Urothelium cell line (cell line): ENCODE results near the gene IL17RA.

ENCODE experiments used
- DNase-seq: peaks from one replicate; pipeline ENCODE4 v3.0.0; 2011; ENCODE audit warnings: low spot score, mixed read lengths
- FAIRE-seq: peaks from 2 replicates; lab custom pipeline; 2011; peaks lifted over from hg19 to GRCh38; lab: Jason Lieb, UNC

The IL17RA gene

GRCh38 chr22:17105143-17106129 lies 20.6 kb downstream of the IL17RA start:
- FAIRE-seq, result no peak
- no peak for DNase-seq

GRCh38 chr22:17106161-17106784 lies 21.5 kb downstream of the IL17RA start:
- no peak for FAIRE-seq
- no peak for DNase-seq

- FAIRE-seq (no peak), DNase-seq (no peak)
Observed at GRCh38 chr22:17106785-17107546, 22.2 kb downstream of the IL17RA start.

GRCh38 chr22:17107547-17107810 lies 22.7 kb downstream of the IL17RA start:
- FAIRE-seq, result no peak
- no peak for DNase-seq

DNA sequence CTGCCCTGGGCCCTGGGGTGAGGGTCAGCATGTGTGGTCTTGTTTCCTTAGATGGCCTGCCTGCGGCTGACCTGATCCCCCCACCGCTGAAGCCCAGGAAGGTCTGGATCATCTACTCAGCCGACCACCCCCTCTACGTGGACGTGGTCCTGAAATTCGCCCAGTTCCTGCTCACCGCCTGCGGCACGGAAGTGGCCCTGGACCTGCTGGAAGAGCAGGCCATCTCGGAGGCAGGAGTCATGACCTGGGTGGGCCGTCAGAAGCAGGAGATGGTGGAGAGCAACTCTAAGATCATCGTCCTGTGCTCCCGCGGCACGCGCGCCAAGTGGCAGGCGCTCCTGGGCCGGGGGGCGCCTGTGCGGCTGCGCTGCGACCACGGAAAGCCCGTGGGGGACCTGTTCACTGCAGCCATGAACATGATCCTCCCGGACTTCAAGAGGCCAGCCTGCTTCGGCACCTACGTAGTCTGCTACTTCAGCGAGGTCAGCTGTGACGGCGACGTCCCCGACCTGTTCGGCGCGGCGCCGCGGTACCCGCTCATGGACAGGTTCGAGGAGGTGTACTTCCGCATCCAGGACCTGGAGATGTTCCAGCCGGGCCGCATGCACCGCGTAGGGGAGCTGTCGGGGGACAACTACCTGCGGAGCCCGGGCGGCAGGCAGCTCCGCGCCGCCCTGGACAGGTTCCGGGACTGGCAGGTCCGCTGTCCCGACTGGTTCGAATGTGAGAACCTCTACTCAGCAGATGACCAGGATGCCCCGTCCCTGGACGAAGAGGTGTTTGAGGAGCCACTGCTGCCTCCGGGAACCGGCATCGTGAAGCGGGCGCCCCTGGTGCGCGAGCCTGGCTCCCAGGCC lies 23.7 kb downstream of the IL17RA start:
- DNase-seq (no peak), FAIRE-seq (no peak)

DNA sequence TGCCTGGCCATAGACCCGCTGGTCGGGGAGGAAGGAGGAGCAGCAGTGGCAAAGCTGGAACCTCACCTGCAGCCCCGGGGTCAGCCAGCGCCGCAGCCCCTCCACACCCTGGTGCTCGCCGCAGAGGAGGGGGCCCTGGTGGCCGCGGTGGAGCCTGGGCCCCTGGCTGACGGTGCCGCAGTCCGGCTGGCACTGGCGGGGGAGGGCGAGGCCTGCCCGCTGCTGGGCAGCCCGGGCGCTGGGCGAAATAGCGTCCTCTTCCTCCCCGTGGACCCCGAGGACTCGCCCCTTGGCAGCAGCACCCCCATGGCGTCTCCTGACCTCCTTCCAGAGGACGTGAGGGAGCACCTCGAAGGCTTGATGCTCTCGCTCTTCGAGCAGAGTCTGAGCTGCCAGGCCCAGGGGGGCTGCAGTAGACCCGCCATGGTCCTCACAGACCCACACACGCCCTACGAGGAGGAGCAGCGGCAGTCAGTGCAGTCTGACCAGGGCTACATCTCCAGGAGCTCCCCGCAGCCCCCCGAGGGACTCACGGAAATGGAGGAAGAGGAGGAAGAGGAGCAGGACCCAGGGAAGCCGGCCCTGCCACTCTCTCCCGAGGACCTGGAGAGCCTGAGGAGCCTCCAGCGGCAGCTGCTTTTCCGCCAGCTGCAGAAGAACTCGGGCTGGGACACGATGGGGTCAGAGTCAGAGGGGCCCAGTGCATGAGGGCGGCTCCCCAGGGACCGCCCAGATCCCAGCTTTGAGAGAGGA lies 24.5 kb downstream of the IL17RA start:
- DNase-seq, result no peak
- no peak for FAIRE-seq

DNA sequence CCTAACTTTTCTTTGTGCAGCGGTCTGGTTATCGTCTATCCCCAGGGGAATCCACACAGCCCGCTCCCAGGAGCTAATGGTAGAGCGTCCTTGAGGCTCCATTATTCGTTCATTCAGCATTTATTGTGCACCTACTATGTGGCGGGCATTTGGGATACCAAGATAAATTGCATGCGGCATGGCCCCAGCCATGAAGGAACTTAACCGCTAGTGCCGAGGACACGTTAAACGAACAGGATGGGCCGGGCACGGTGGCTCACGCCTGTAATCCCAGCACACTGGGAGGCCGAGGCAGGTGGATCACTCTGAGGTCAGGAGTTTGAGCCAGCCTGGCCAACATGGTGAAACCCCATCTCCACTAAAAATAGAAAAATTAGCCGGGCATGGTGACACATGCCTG lies 25.2 kb downstream of the IL17RA start:
- no peak for DNase-seq
- FAIRE-seq, result no peak

DNA sequence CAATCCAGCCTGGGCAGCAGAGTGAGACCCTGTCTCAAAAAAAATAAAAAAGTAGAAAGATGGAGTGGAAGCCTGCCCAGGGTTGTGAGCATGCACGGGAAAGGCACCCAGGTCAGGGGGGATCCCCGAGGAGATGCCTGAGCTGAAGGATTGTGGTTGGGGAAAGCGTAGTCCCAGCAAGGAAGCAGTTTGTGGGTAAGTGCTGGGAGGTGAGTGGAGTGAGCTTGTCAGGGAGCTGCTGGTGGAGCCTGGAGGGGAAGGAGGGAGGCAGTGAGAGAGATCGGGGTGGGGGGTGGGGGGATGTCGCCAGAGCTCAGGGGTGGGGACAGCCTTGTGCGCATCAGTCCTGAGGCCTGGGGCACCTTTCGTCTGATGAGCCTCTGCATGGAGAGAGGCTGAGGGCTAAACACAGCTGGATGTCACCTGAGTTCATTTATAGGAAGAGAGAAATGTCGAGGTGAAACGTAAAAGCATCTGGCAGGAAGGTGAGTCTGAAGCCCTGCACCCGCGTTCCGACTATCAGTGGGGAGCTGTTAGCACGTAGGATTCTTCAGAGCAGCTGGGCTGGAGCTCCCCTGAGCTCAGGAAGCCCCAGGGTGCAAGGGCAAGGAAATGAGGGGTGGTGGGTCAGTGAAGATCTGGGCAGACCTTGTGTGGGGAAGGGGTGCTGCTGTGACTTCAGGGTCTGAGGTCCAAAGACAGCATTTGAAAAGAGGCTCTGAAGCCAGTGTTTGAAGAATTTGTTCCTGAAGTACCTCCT lies 26.2 kb downstream of the IL17RA start:
- DNase-seq (no peak), FAIRE-seq (no peak)

GRCh38 chr22:17112491-17113042 lies 27.8 kb downstream of the IL17RA start:
- FAIRE-seq, result no peak

DNA sequence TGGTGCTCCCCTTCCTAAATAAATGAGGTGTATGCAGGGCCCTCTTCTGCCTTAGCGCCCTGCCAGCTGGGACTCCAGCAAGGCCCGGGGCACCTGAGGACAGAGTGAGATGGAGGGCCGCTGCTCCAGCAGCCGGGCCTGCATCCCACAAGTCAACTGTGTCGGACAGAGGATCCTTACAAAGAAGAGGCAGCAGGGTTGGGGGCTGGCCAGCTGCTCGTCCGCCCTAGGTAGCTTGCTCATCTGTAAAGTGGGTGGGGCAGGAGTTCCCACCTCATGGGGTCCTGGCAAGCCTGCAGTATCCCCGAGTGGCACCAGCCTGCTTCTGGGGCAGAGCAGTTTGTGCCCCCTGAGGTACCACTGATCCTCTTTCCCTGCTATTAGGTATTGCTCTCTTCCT lies 28.8 kb downstream of the IL17RA start:
- FAIRE-seq (no peak), DNase-seq (no peak)

More at GRCh38 chr22:17112491-17113042, 27.8 kb downstream of the IL17RA start:
- DNase-seq, result no peak

GRCh38 chr22:17114173-17114897 lies 29.5 kb downstream of the IL17RA start:
- no peak for FAIRE-seq
- DNase-seq, result no peak

DNA sequence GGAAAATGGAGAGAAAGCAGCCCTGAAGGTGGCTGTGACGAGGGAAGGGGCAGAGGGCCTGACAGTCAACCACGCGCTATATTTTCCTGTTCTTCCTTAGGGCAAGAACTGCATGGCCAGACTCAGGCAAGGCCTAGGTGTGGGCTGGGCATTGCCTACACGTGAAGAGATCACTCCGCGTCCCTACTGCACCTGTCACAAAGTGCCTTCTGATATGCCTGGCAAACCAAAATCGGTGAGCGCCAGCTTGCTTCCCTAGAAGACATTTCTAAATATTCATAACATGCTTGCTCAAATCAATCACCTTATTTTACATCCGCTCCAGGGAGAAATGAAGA lies 30.1 kb downstream of the IL17RA start:
- FAIRE-seq (no peak), DNase-seq (no peak)

DNA sequence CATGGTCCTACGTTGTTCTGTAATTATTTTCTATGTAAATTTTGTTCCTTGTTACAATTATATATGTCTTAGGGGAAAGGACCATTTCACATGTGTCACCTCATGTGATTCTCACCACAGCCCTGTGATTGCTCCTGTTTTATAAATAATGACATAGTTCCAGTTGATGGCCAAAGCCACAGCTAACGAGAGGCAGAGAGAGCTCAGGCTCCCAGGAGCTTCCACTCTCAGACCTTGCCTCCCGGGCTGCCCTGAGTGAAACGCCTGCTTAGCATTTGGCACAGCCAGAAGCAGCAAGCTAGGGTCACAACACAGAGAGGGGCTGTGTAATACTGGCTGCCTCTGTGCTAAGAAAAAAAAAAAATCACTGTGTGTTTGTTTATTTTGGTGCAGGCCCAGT lies 30.4 kb downstream of the IL17RA start:
- FAIRE-seq (no peak), DNase-seq (no peak)

DNA sequence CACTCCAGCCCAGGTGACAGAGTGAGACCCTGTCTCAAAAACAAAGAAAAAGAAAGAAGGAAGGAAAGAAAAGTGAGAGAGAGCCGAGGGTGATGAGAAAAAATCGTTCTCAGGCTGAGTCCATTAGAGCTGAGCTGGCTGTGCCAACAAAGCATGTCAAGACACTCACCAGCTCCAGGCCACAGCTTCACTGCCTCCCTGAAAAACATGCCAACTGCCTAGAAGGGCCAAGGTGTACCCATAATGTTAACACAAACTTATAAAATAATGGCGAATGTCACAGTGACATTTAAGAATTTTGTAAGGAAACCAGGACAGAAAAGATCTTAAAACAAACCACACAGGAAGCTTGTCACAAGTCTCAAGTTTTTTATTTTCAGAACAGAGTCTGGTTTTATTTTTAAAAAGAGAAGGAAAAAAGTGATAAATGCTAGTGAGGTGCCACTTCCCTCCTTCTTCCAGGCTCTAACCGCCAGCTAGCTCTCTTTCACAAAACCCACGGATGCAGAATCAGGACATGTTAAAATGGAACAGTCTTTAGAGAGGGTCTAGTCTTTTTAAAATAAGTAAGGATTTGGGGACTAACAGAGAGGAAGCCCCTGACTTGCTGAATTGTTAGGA lies 31.3 kb downstream of the IL17RA start:
- DNase-seq (no peak), FAIRE-seq (no peak)

DNA sequence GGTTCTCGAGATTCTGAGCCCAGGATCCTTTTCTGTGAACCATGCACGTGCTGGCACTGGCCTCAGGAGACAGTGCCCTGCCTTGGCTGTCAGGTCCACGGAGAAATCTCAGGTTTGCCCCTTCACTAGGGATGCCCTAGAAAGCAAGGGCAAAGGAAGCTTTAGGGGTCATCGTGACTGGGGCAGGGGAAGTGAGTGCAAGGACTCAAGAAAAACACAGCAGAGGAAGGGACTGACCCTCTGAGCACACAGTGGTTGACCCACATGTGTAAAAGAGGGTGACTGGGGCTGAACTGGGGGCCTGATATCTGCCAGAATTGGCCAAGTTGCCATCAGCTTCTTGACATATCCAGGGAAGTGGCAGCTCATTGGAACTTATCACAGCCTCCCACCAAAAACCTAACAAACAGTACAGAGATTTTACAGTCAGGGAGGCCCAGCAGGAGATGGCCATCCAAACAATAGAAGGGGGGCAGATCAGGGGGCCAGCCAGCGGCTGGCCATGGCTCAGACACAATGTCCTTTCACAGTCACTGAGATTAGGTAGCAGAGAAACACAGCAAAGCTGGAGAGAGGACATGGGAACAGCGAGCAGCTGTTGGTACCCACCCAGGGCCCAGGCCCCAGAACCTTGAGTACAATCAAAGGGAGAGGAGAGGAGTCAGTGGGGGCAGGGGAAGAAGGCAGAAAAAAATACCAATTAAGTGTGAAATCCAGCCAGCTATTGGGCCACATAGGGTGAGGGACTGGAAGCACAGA lies 32.0 kb downstream of the IL17RA start:
- FAIRE-seq (no peak), DNase-seq (no peak)

DNA sequence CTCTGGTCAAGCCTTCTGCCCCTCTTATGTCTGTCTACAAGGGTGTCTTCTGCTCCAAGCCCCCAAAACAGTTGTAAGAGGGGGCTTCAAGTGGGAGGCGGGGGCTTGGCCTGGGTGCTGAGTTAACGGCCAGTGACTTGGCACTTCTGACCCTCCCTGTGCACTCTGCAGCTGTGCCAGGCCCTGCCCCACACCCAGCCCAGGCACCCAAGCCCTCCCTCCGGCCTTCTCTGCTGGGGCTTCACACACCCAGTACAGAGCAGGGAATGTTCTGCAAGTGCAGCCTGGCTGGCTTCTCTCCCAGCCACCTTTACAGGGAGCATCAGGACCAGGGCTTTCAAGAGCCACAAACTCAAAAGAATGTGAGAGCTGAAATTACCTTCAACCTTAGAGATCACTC lies 32.6 kb downstream of the IL17RA start:
- FAIRE-seq (no peak), DNase-seq (no peak)

- no peak for FAIRE-seq
- no peak for DNase-seq
Observed at GRCh38 chr22:17117890-17118289, 33.1 kb downstream of the IL17RA start.
